Prostate gland (tissue), 2 donors: ENCODE measurements around the gene EXTL1.

Experiments used
- POLR2A ChIP-seq: fragments of 450-650 bp; IDR thresholded peaks from one replicate; pipeline ENCODE4 v1.6.1; 2016; ENCODE audit warnings: antibody characterized with exemption, mild to moderate bottlenecking
- POLR2AphosphoS5 ChIP-seq: sonication (generic); formaldehyde crosslinking; IDR thresholded peaks from one replicate; pipeline ENCODE4 v1.6.1; 2017; ENCODE audit warnings: antibody characterized with exemption
- TF ChIP-seq, protein P1 (sequence below), 4 experiments: fragments of 200-600 bp in 2 of 4; fragments of 450-650 bp in 2 of 4; sonication (generic) in 2 of 4; IDR thresholded peaks; 1 replicate in 3 of 4; 2 replicates in 1 of 4; pipeline ENCODE4 v1.5.1; 2016 to 2019; ENCODE audit warnings: antibody characterized with exemption in 4 of 4, mild to moderate bottlenecking in 2 of 4, moderate library complexity in 2 of 4

DNA sequence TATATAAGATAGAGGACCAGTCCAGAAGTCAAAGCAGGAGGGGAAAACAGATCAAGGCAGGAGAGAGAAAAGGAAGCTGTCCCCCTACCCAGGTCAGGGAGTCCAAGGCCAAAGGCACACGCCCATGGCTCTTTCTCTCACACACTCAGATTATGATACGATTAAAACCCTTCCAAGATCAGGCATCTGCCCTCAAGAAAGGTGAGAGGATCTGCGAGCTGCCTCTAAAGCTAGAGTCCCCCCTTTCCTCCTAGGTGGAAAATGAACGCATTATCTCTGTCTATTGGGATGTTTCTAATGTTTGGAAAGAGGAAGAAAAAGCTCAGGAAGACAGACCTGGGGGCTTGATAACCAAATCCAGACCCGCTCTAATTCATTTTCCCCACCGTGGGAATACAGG lies 31.3 kb upstream of the EXTL1 start:
- TF ChIP-seq, protein P1, sequence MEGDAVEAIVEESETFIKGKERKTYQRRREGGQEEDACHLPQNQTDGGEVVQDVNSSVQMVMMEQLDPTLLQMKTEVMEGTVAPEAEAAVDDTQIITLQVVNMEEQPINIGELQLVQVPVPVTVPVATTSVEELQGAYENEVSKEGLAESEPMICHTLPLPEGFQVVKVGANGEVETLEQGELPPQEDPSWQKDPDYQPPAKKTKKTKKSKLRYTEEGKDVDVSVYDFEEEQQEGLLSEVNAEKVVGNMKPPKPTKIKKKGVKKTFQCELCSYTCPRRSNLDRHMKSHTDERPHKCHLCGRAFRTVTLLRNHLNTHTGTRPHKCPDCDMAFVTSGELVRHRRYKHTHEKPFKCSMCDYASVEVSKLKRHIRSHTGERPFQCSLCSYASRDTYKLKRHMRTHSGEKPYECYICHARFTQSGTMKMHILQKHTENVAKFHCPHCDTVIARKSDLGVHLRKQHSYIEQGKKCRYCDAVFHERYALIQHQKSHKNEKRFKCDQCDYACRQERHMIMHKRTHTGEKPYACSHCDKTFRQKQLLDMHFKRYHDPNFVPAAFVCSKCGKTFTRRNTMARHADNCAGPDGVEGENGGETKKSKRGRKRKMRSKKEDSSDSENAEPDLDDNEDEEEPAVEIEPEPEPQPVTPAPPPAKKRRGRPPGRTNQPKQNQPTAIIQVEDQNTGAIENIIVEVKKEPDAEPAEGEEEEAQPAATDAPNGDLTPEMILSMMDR (IDR thresholded peaks at IDR 0.05) = no peak
- TF ChIP-seq POLR2A (no peak), POLR2AphosphoS5 (no peak)
